Mesenchymal stem cell (in vitro differentiated cells and primary cell): ENCODE results near the gene SLC5A5. TPM values are rescaled to one million over a fixed set of nuclear protein-coding genes. Genes with fewer than 3 reads are reported as not detected.

Experiments
- DNase-seq: peaks from one replicate; pipeline ENCODE4 v3.0.0-alpha.2; 2013
- H2AFZ ChIP-seq: one replicate; pipeline ENCODE4 v1.6.1; 2013; ENCODE audit warnings: low read depth, mild to moderate bottlenecking, control low read depth, inconsistent platforms, low read length, moderate library complexity
- H2AK5ac ChIP-seq: 2 replicates; pipeline ENCODE4 v1.6.1; 2013; ENCODE audit warnings: low read length, moderate library complexity, mild to moderate bottlenecking, inconsistent platforms; ENCODE audit not compliant: severe bottlenecking
- H2BK120ac ChIP-seq: one replicate; pipeline ENCODE4 v1.6.1; 2013; ENCODE audit warnings: low read depth, mild to moderate bottlenecking, inconsistent platforms, low read length, moderate library complexity
- H2BK12ac ChIP-seq, 2 experiments: one replicate each; pipeline ENCODE4 v1.6.1; 2013; ENCODE audit warnings: inconsistent platforms in 2 of 2, low read length in 2 of 2, mild to moderate bottlenecking in 2 of 2, moderate library complexity in 2 of 2, control low read depth in 1 of 2
- H2BK15ac ChIP-seq: one replicate; pipeline ENCODE4 v1.6.1; 2013; ENCODE audit warnings: mild to moderate bottlenecking, low read depth, inconsistent platforms; ENCODE audit not compliant: poor library complexity, severe bottlenecking
- H2BK5ac ChIP-seq: 2 replicates; pipeline ENCODE4 v1.6.1; 2013; ENCODE audit warnings: low read depth, mild to moderate bottlenecking, low read length, control low read depth, inconsistent platforms; ENCODE audit not compliant: poor library complexity, severe bottlenecking
- H3K14ac ChIP-seq, 2 experiments: one replicate each; pipeline ENCODE4 v1.6.1; 2013; ENCODE audit warnings: inconsistent platforms in 2 of 2, low read length in 2 of 2, control low read depth in 1 of 2, mild to moderate bottlenecking in 1 of 2, moderate library complexity in 1 of 2
- H3K18ac ChIP-seq, 2 experiments: one replicate each; pipeline ENCODE4 v1.6.1; 2013; ENCODE audit warnings: inconsistent platforms in 2 of 2, low read length in 2 of 2, control low read depth in 1 of 2, low read depth in 1 of 2, mild to moderate bottlenecking in 1 of 2
- H3K23ac ChIP-seq, 2 experiments: one replicate each; pipeline ENCODE4 v1.6.1; 2013; ENCODE audit warnings: inconsistent platforms in 2 of 2, low read length in 2 of 2, mild to moderate bottlenecking in 2 of 2, moderate library complexity in 2 of 2, control low read depth in 1 of 2
- H3K27ac ChIP-seq: 2 replicates; pipeline ENCODE4 v1.5.1; 2013; ENCODE audit warnings: mild to moderate bottlenecking, moderate library complexity, low read length, control low read depth, inconsistent platforms; ENCODE audit not compliant: poor library complexity, severe bottlenecking
- H3K27me3 ChIP-seq, 2 experiments: 2 replicates each; pipeline versions ENCODE4 v1.6.1 to v1.7.0; 2013; ENCODE audit warnings: low read length in 2 of 2, mild to moderate bottlenecking in 2 of 2, moderate library complexity in 2 of 2, control low read depth in 1 of 2, inconsistent platforms in 1 of 2; ENCODE audit not compliant: control insufficient read depth in 1 of 2, insufficient read depth in 1 of 2
- H3K36me3 ChIP-seq, 2 experiments: 2 replicates each; pipeline versions ENCODE4 v1.6.1 to v1.7.0; 2013; ENCODE audit warnings: low read length in 2 of 2, control low read depth in 1 of 2, inconsistent platforms in 1 of 2, low read depth in 1 of 2, mild to moderate bottlenecking in 1 of 2; ENCODE audit not compliant: insufficient read depth in 2 of 2, control insufficient read depth in 1 of 2
- H3K4ac ChIP-seq, 2 experiments: one replicate each; pipeline ENCODE4 v1.6.1; 2013; ENCODE audit warnings: inconsistent platforms in 2 of 2, low read length in 2 of 2, mild to moderate bottlenecking in 2 of 2, moderate library complexity in 2 of 2, control low read depth in 1 of 2, low read depth in 1 of 2
- H3K4me1 ChIP-seq: 2 replicates; pipeline ENCODE4 v1.6.1; 2013; ENCODE audit warnings: low read depth, low read length, control low read depth; ENCODE audit not compliant: control insufficient read depth, insufficient read depth
- H3K4me2 ChIP-seq: 2 replicates; pipeline ENCODE4 v1.6.1; 2013; ENCODE audit warnings: low read length, mild to moderate bottlenecking, inconsistent platforms; ENCODE audit not compliant: poor library complexity, severe bottlenecking
- H3K4me3 ChIP-seq, 2 experiments: 2 replicates each; pipeline versions ENCODE4 v1.5.1 to v1.7.0; 2013; ENCODE audit warnings: low read length in 2 of 2, mild to moderate bottlenecking in 2 of 2, control low read depth in 1 of 2, low read depth in 1 of 2; ENCODE audit not compliant: insufficient read depth in 1 of 2
- H3K79me1 ChIP-seq: replicated peaks from 2 replicates; pipeline ENCODE4 v1.6.1; 2013; ENCODE audit warnings: mild to moderate bottlenecking, control low read depth, low read length, inconsistent platforms; ENCODE audit not compliant: poor library complexity, severe bottlenecking
- H3K9ac ChIP-seq: 2 replicates; pipeline ENCODE4 v1.7.0; 2013; ENCODE audit warnings: mild to moderate bottlenecking, low read length, moderate library complexity
- H3K9me3 ChIP-seq: 2 replicates; pipeline ENCODE4 v1.7.0; 2013; ENCODE audit warnings: mild to moderate bottlenecking, low read length; ENCODE audit not compliant: control insufficient read depth
- H4K8ac ChIP-seq: one replicate; pipeline ENCODE4 v1.6.1; 2013; ENCODE audit warnings: inconsistent platforms, mild to moderate bottlenecking, low read length, moderate library complexity
- H4K91ac ChIP-seq: one replicate; pipeline ENCODE4 v1.6.1; 2013; ENCODE audit warnings: mild to moderate bottlenecking, low read length, inconsistent platforms
- WGBS: methylation state at CpG from one replicate; pipeline ENCODE4 v1.1.7; 2013; ENCODE audit warnings: mixed read lengths; 5-methylcytosine and 5-hydroxymethylcytosine counted together
- polyA plus RNA-seq, 2 experiments: library from polyadenylated mRNA; stranded (reverse); fragments of 200-250 nt; gene quantifications; one replicate each; pipeline ENCODE4 v1.2.3, GENCODE V29; 2013

Gene SLC5A5
- not detected for polyA plus RNA-seq (2013, experiment 1 of 2)
- polyA plus RNA-seq (2013, experiment 2 of 2): not detected

GRCh38 chr19:17871878-17872250, at the start of gene SLC5A5:
Gene SLC5A5, plus strand, starts transcription at chr19:17871945. Its CDS starts 375 bp downstream, at chr19:17872320.
- no peak for DNase-seq
- WGBS: 31% methylated on average over 13 of the region's 26 CpGs
- peak within 1 kb of the TSS in 1 of 2 experiments; percentile 14 for H3K23ac ChIP-seq
- H3K9me3 ChIP-seq: no peaks in the 10 kb centered on the region
- H3K36me3 ChIP-seq: no peaks in the 10 kb centered on the region
- H3K14ac ChIP-seq: no peak within 1 kb of the TSS
- H3K4me2 ChIP-seq: no peak within 1 kb of the TSS
- H3K27ac ChIP-seq: no peak within 1 kb of the TSS
- H3K18ac ChIP-seq: no peak within 1 kb of the TSS
- H2BK5ac ChIP-seq: no peak within 1 kb of the TSS
- no peak within 1 kb of the TSS for H2AFZ ChIP-seq
- no peak within 1 kb of the TSS for H4K8ac ChIP-seq
- H2AK5ac ChIP-seq: no peak within 1 kb of the TSS
- no peak within 1 kb of the TSS for H4K91ac ChIP-seq
- H2BK12ac ChIP-seq: no peak within 1 kb of the TSS
- no peak within 1 kb of the TSS for H2BK120ac ChIP-seq
- H3K4ac ChIP-seq: no peak within 1 kb of the TSS
- peaks cover 10% of the 10 kb centered on the region for H3K4me1 ChIP-seq
- peaks cover 53 to 72% of the 10 kb centered on the region in 2 experiments for H3K27me3 ChIP-seq
- H2BK15ac ChIP-seq: no peak within 1 kb of the TSS
- H3K79me1 ChIP-seq: no peaks in the 10 kb centered on the region
- no peak within 1 kb of the TSS for H3K9ac ChIP-seq
- H3K4me3 ChIP-seq: no peak within 1 kb of the TSS

GRCh38 chr19:17824339-17824738, 47.4 kb upstream of the SLC5A5 start:
- Histone ChIP-seq H2AK5ac (no peak overlapping the region), H3K14ac (no peak overlapping the region), H3K9ac (no peak overlapping the region), H2BK5ac (no peak overlapping the region), H2BK15ac (no peak overlapping the region), H3K23ac (no peak overlapping the region), H3K4ac (no peak overlapping the region), H3K4me1 (no peaks in the 10 kb centered on the region), H2BK12ac (no peak overlapping the region), H2BK120ac (no peak overlapping the region), H3K4me2 (no peak overlapping the region), H3K27ac (no peak overlapping the region), H3K18ac (no peak overlapping the region), H3K9me3 (peaks cover 2% of the 10 kb centered on the region), H3K27me3 (peaks cover 0 to 23% of the 10 kb centered on the region in 2 experiments), H4K8ac (no peak overlapping the region), H3K4me3 (no peak overlapping the region), H4K91ac (no peak overlapping the region), H2AFZ (no peak overlapping the region), H3K79me1 (no peaks in the 10 kb centered on the region), H3K36me3 (no peaks in the 10 kb centered on the region)
- 55% methylated on average over 8 of the region's 8 CpGs for WGBS
- DNase-seq: no peak

GRCh38 chr19:17826508-17827056, 45.2 kb upstream of the SLC5A5 start:
- Histone ChIP-seq H3K4ac (no peak overlapping the region), H3K36me3 (no peaks in the 10 kb centered on the region), H2BK5ac (no peak overlapping the region), H3K9ac (no peak overlapping the region), H3K27me3 (peaks cover 12 to 40% of the 10 kb centered on the region in 2 experiments), H3K79me1 (no peaks in the 10 kb centered on the region), H3K4me3 (no peak overlapping the region), H2BK120ac (no peak overlapping the region), H3K14ac (no peak overlapping the region), H4K91ac (no peak overlapping the region), H4K8ac (no peak overlapping the region), H3K23ac (no peak overlapping the region), H2AK5ac (no peak overlapping the region), H3K9me3 (peaks cover 2% of the 10 kb centered on the region), H3K27ac (no peak overlapping the region), H2BK15ac (no peak overlapping the region), H3K4me1 (peaks cover 8% of the 10 kb centered on the region), H2BK12ac (no peak overlapping the region), H2AFZ (no peak overlapping the region), H3K18ac (no peak overlapping the region), H3K4me2 (no peak overlapping the region)
- no peak for DNase-seq
- WGBS: 92% methylated on average over 13 of the region's 13 CpGs

GRCh38 chr19:17829855-17830566, 41.7 kb upstream of the SLC5A5 start:
- H3K9me3 ChIP-seq: peaks cover 2% of the 10 kb centered on the region
- peaks cover 12 to 42% of the 10 kb centered on the region in 2 experiments for H3K27me3 ChIP-seq
- H2AK5ac ChIP-seq: no peak overlapping the region
- no peak overlapping the region for H3K14ac ChIP-seq
- H2BK15ac ChIP-seq: no peak overlapping the region
- H2AFZ ChIP-seq: no peak overlapping the region
- no peaks in the 10 kb centered on the region for H3K79me1 ChIP-seq
- DNase-seq: peak; percentile 55
- H3K27ac ChIP-seq: no peak overlapping the region
- H3K36me3 ChIP-seq: no peaks in the 10 kb centered on the region
- H3K4me3 ChIP-seq: peak overlapping the region in 1 of 2 experiments; percentile 31
- H3K4ac ChIP-seq: no peak overlapping the region
- H2BK120ac ChIP-seq: no peak overlapping the region
- no peak overlapping the region for H3K18ac ChIP-seq
- H3K9ac ChIP-seq: no peak overlapping the region
- 7% methylated on average over 29 of the region's 29 CpGs for WGBS
- no peak overlapping the region for H3K4me2 ChIP-seq
- peaks cover 8% of the 10 kb centered on the region for H3K4me1 ChIP-seq
- H4K8ac ChIP-seq: peak overlapping the region; percentile 29
- no peak overlapping the region for H4K91ac ChIP-seq
- no peak overlapping the region for H3K23ac ChIP-seq
- H2BK5ac ChIP-seq: no peak overlapping the region
- H2BK12ac ChIP-seq: no peak overlapping the region
